GM23338 (cell line): ENCODE data around the gene ATP9B. TPM values are rescaled to one million over a fixed set of nuclear protein-coding genes. Genes with fewer than 3 reads are reported as not detected.

Experiments used
- ATAC-seq: fragments of 200-7000 bp; cut with Tn5 transposase; 3 replicates; pipeline ENCODE4 v1.9.1; 2020
- DNase-seq: peaks from one replicate; pipeline ENCODE4 v3.0.0-alpha.2; 2015; ENCODE audit warnings: low spot score
- H2AFZ ChIP-seq: fragments of 200-600 bp; sonication (generic); 2 replicates; pipeline ENCODE4 v1.8.0; 2016; ENCODE audit warnings: antibody characterized with exemption, mild to moderate bottlenecking, moderate library complexity
- H3F3A ChIP-seq: fragments of 200-600 bp; sonication (generic); replicated peaks from 2 replicates; pipeline ENCODE4 v1.8.0; 2017; ENCODE audit warnings: antibody characterized with exemption, mixed run types, low read depth
- H3K27ac ChIP-seq: fragments of 200-600 bp; sonication (generic); 2 replicates; pipeline ENCODE4 v1.6.1; 2016; ENCODE audit warnings: low read depth
- H3K27me3 ChIP-seq: fragments of 200-600 bp; sonication (generic); 2 replicates; pipeline ENCODE4 v1.8.0; 2016; ENCODE audit warnings: mild to moderate bottlenecking, mixed run types, moderate library complexity; ENCODE audit not compliant: insufficient read depth
- H3K36me3 ChIP-seq: fragments of 200-600 bp; sonication (generic); 2 replicates; pipeline ENCODE4 v1.8.0; 2016; ENCODE audit warnings: mild to moderate bottlenecking; ENCODE audit not compliant: insufficient read depth
- H3K4me1 ChIP-seq: fragments of 200-600 bp; sonication (generic); 2 replicates; pipeline ENCODE4 v1.8.0; 2016; ENCODE audit warnings: mild to moderate bottlenecking, moderate library complexity; ENCODE audit not compliant: insufficient read depth
- H3K4me2 ChIP-seq: fragments of 200-600 bp; sonication (generic); 2 replicates; pipeline ENCODE4 v1.7.1; 2017; ENCODE audit warnings: mixed run types
- H3K4me3 ChIP-seq: fragments of 200-600 bp; sonication (generic); 2 replicates; pipeline ENCODE4 v1.6.1; 2016; ENCODE audit warnings: mixed run types
- H3K79me2 ChIP-seq: fragments of 200-600 bp; sonication (generic); replicated peaks from 2 replicates; pipeline ENCODE4 v1.8.0; 2017; ENCODE audit warnings: mild to moderate bottlenecking; ENCODE audit not compliant: insufficient read depth
- H3K9me2 ChIP-seq: fragments of 200-600 bp; sonication (generic); 2 replicates; pipeline ENCODE4 v1.8.0; 2017; ENCODE audit not compliant: insufficient read depth
- H4K20me1 ChIP-seq: fragments of 200-600 bp; sonication (generic); replicated peaks from 2 replicates; pipeline ENCODE4 v1.8.0; 2017; ENCODE audit warnings: mild to moderate bottlenecking; ENCODE audit not compliant: insufficient read depth
- H3K27ac Mint-ChIP-seq: 2 replicates; pipeline ENCODE4 v1.8.0; 2020; ENCODE audit warnings: inconsistent platforms, mild to moderate bottlenecking, moderate library complexity, mixed read lengths
- H3K27me3 Mint-ChIP-seq: 3 replicates; pipeline ENCODE4 v1.8.0; 2022; ENCODE audit warnings: low read depth, mild to moderate bottlenecking, moderate library complexity, mixed read lengths, inconsistent platforms; ENCODE audit not compliant: insufficient read depth, poor library complexity
- H3K36me3 Mint-ChIP-seq: 3 replicates; pipeline ENCODE4 v1.8.0; 2021; ENCODE audit warnings: low read depth, mild to moderate bottlenecking, inconsistent platforms, moderate library complexity, mixed read lengths
- H3K4me1 Mint-ChIP-seq: 3 replicates; pipeline ENCODE4 v1.8.0; 2020; ENCODE audit warnings: mild to moderate bottlenecking, inconsistent platforms, mixed read lengths
- H3K4me3 Mint-ChIP-seq: 3 replicates; pipeline ENCODE4 v1.8.0; 2021; ENCODE audit warnings: moderate library complexity, mild to moderate bottlenecking, inconsistent platforms, mixed read lengths
- H3K9me3 Mint-ChIP-seq: 3 replicates; pipeline ENCODE4 v1.8.0; 2020; ENCODE audit warnings: moderate library complexity, mild to moderate bottlenecking, inconsistent platforms, mixed read lengths
- CREB1 ChIP-seq: fragments of 250-450 bp; sonication (Bioruptor Pico); IDR thresholded peaks from 2 replicates; pipeline ENCODE4 v1.5.0; 2020; ENCODE audit warnings: low read depth, mild to moderate bottlenecking, moderate library complexity
- CTCF ChIP-seq, 2 experiments: fragments of 200-600 bp in 1 of 2; sonication (generic) in 1 of 2; conservative IDR thresholded peaks; 2 replicates each; pipeline versions ENCODE4 v1.5.1 to v1.6.1; 2016 to 2017; ENCODE audit warnings: antibody characterized with exemption in 2 of 2, low read depth in 2 of 2, mild to moderate bottlenecking in 2 of 2, moderate library complexity in 1 of 2
- ETS1 ChIP-seq: IDR thresholded peaks from 2 replicates; pipeline ENCODE4 v1.6.1; 2016; ENCODE audit warnings: antibody characterized with exemption
- EZH2 ChIP-seq: fragments of 200-600 bp; sonication (generic); IDR thresholded peaks from one replicate; pipeline ENCODE4 v1.8.0; 2017; ENCODE audit warnings: antibody characterized with exemption, mild to moderate bottlenecking, low read depth; ENCODE audit not compliant: unreplicated experiment
- JUNB ChIP-seq: IDR thresholded peaks from one replicate; pipeline ENCODE4 v1.6.1; 2016; ENCODE audit warnings: antibody characterized with exemption; ENCODE audit not compliant: unreplicated experiment
- NANOG ChIP-seq: IDR thresholded peaks from 2 replicates; pipeline ENCODE4 v1.6.1; 2016; ENCODE audit warnings: antibody characterized with exemption, borderline replicate concordance
- POLR2AphosphoS5 ChIP-seq: IDR thresholded peaks from 2 replicates; pipeline ENCODE4 v1.6.1; 2016; ENCODE audit warnings: antibody characterized with exemption, low read depth
- REST ChIP-seq: IDR thresholded peaks from one replicate; pipeline ENCODE4 v1.6.1; 2018; ENCODE audit warnings: antibody characterized with exemption; ENCODE audit not compliant: unreplicated experiment
- STAT1 ChIP-seq: IDR thresholded peaks from one replicate; pipeline ENCODE4 v1.6.1; 2016; ENCODE audit warnings: antibody characterized with exemption; ENCODE audit not compliant: unreplicated experiment
- ZNF114 ChIP-seq: fragments of 250-450 bp; sonication (Bioruptor Pico); IDR thresholded peaks from 2 replicates; pipeline ENCODE4 v1.5.0; 2020; ENCODE audit warnings: mild to moderate bottlenecking, moderate library complexity
- polyA plus RNA-seq: library from polyadenylated mRNA; unstranded; fragments of >200 nt; fragmentation: Nextera tagmentation; extraction: Ambion mirVana; gene quantifications from 2 replicates; pipeline ENCODE4 v1.2.1, GENCODE V29; 2016
- total RNA-seq: library from RNA; depleted of rRNA; stranded (reverse); fragments of >200 nt; shearing (Covaris generic); gene quantifications from 2 replicates; pipeline ENCODE4 v1.2.3, GENCODE V29; 2014

ATP9B gene
- total and polyA plus RNA-seq, 2 experiments from 2014 or later, result 14.2 to 25.6 TPM

GRCh38 chr18:79274823-79275222 is 205.6 kb downstream of the ATP9B start (continued):
- TF ChIP-seq CTCF (conservative IDR thresholded peaks at IDR 0.05; ENCODE audit: low read depth in 2 of 2), result no peak
- no peak for TF ChIP-seq ETS1
- TF ChIP-seq REST, result no peak
- TF ChIP-seq POLR2AphosphoS5, result no peak

- no peak for DNase-seq
- Histone ChIP-seq H3K27ac (no peak overlapping the region), H2AFZ (no peak overlapping the region), H3K79me2 (no peaks in the 10 kb centered on the region), H3F3A (no peaks in the 10 kb centered on the region), H3K27me3 (no peaks in the 10 kb centered on the region), H3K36me3 (no peaks in the 10 kb centered on the region), H3K4me3 (no peak overlapping the region), H3K9me2 (no peaks in the 10 kb centered on the region), H3K4me1 (no peaks in the 10 kb centered on the region), H3K4me2 (no peak overlapping the region), H4K20me1 (no peaks in the 10 kb centered on the region)
- H3K4me3 Mint-ChIP-seq, result no peak overlapping the region
- peak overlapping the region; percentile 11; the same call in 1 of the 2 replicates for H3K27ac Mint-ChIP-seq
- peaks cover 3% of the 10 kb centered on the region; the same call in 2 of the 3 replicates for H3K36me3 Mint-ChIP-seq
- H3K9me3 Mint-ChIP-seq, result no peaks in the 10 kb centered on the region; the same call in 2 of the 3 replicates
- peak; percentile 46; the same call in 2 of the 3 replicates for ATAC-seq
- peaks cover 17% of the 10 kb centered on the region for H3K4me1 Mint-ChIP-seq
- H3K27me3 Mint-ChIP-seq, result no peaks in the 10 kb centered on the region
- TF ChIP-seq POLR2AphosphoS5, result no peak
- TF ChIP-seq ZNF114 (CRISPR knock-in tag), result no peak
- TF ChIP-seq STAT1, result no peak
- no peak for TF ChIP-seq EZH2
- no peak for TF ChIP-seq CTCF (conservative IDR thresholded peaks at IDR 0.05; ENCODE audit: low read depth in 2 of 2)
- TF ChIP-seq CREB1, result no peak
- no peak for TF ChIP-seq REST
- TF ChIP-seq NANOG, result no peak
- TF ChIP-seq JUNB, result no peak
These were observed 206.3 kb downstream of the ATP9B start for GRCh38 chr18:79275461-79275860.
